HG03520 (cell line): ENCODE measurements around the gene TECPR2.
"Not testable (repeated sequence)": the region's sequence is repeated elsewhere in the genome, so short reads cannot be mapped to it uniquely, and the experiment has no call there.

Experiments
- ATAC-seq: cut with Tn5 transposase; IDR thresholded peaks from one replicate; pipeline ENCODE4 v1.9.1; 2021; ENCODE audit warnings: mild to moderate bottlenecking, moderate library complexity; ENCODE audit not compliant: unreplicated experiment

Gene TECPR2

DNA sequence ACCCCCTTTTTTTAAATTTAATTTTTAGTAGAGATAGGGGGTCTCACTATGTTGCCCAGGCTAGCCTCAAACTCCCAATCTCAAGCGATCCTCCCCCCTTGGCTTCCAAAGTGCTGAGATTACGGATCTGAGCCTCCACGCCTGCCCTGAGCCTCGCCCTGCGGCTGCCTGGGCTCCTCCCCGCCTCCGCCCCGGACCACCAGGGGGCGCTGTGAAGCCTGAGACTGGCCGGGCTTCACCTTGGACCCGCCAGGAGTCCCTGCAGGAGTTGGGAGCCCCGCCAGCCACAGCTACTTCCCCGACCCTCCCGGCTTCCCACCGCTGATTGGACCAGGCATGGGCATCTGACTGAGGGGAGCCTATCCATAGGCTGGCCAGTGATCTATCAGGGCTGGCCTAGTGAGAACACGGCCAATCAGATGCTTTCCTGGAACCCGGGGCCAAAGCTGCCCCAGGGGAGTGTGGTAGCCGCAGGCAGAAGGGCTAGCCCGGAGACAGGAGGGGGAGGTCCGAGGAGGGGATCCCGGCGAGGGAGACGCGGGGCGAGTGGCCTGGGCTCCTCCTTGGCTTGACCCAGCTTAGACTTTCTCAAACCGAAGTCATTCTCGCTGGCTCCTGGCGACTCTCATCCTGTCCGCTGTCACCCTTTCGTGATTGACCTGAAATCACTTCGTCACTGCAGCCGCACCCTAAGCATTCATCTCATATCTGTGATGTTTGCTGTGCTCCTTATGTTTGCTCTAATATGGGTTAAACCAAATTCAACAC lies 161.9 kb downstream of the TECPR2 start:
- peak; percentile 94 for ATAC-seq

DNA sequence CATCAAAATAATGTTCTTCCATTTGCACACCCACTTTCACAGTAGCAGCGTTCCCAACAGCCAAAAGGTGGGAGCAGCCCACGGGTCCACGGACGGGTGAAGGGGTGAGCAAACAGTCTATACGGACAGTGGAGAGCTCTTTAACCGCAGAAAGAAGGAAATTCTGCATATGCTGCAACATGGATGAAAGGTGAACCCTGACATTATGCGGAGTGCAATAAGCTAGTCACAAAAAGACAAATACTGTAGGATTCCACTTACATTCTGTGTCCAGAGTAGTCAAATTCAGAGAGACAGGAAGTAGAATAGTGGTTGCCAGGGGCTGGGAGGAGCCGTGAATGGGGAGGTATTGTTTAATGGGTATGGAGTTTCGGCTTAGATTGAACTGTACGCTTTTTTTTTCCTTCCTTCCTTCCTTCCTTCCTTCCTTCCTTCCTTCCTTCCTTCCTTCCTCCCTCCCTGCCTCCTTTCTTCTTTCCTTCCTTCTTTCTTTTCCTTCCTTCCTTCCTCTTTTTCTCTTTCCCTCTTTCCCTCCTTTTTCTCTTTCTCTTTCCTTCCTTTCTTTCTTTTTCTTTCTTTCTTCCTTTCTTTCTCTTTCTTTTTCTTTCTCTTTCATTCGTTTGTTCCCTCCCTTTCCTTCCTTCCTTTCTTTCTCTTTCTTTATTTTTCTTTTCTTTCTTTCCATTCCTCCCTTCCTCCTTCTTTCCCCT lies 162.6 kb downstream of the TECPR2 start:
- ATAC-seq = no peak

- no peak for ATAC-seq
Observed at GRCh38 chr14:102525929-102526497, 163.3 kb downstream of the TECPR2 start.

- ATAC-seq = no peak
Observed at GRCh38 chr14:102528431-102529170, 165.9 kb downstream of the TECPR2 start.

- ATAC-seq = no peak
Observed at GRCh38 chr14:102530828-102531478, 168.2 kb downstream of the TECPR2 start.

GRCh38 chr14:102532204-102532658 lies 169.5 kb downstream of the TECPR2 start:
- no peak for ATAC-seq

DNA sequence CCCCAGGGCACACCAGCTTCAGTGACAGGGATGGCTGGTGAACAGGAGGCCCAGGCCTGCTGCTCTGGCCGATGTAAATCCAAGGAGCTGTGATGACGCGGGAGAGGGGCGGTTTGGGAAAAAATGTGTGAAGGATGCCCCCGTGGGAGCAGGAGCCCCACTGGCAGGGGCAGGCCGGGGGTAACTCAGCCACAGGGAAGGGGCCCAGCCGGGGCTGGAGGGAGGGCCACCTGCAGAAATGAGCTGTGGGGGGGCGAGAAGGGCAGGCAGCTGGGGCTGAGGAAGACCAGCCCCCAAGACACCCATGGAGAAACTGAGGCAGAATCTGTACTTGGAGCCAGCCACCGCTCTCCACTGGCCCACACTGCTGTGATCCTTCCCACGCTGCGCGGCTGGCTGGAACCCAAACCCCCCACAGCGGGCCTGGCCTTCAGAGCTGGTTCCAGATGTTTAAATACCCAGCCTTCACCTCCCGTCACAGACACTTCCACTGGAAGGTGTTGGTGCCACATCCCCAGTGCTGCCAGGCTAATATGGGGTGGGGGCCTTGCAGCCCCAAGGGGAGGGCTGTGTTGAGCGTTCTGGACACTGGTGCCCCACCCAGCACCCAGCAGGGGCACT lies 175.3 kb downstream of the TECPR2 start:
- ATAC-seq = no peak

GRCh38 chr14:102538602-102539543 lies 176.1 kb downstream of the TECPR2 start:
- no peak for ATAC-seq

DNA sequence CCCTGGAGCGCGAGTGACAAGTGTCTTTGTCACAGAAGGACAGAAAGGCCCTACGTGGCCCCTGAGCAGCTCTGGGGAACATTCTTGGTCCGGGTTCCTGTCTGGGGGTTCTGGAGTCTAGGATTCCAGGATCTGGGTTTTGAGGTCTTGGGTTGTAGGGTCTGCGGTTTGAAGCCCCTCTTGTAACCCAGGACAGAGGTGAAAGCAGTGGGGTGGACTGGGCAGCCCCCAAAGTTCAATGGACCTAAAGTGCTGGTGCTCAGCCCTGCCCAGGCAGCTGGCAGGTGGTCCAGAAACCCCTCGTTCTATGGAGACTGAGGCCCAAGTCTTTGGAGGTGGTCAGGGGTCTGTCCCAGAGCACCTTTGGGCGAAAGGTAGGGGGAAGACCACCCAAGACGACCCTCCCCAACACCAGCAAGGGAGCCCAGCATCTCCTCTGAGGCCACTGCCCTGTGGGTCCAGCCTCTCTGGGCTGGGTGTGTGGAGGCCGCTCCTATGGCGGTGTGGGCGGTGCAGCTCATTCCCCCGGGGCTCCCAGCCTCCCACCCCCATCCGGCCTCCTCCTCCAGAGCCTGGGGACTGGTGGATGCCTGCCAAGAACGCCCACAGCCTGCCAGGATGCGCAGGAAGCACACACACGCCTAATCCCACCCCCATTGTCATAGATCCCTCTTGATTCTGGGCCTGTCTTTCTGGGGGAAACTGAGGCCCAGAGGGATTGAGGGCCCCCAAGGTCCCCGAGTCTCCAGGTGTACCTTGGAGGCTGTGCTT lies 177.0 kb downstream of the TECPR2 start:
- no peak for ATAC-seq

- no peak for ATAC-seq
Observed at GRCh38 chr14:102540315-102541028, 177.7 kb downstream of the TECPR2 start.

DNA sequence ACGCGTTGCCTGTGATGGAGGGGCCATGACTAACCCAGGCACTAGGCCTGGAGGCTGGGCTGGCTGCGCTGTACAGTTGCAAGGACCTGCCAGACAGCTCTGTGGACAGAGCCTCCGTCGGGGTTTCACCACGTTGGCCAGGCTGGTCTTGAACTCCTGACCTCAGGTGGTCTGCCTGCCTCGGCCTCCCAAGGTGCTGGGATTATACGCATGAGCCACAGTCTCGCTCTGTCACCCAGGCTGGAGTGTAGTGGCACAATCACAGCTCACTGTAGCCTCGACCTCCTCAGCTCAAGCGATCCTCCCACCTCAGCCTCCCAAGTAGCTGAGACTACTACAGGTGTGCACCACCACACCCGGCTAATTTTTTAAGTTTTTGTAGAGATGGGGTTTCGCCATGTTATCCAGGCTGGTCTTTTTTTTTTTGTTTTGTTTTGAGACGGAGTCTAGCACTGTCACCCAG lies 178.3 kb downstream of the TECPR2 start:
- not testable (repeated sequence) for ATAC-seq

- no peak for ATAC-seq
Observed at GRCh38 chr14:102541771-102542170, 179.0 kb downstream of the TECPR2 start.

GRCh38 chr14:102544046-102544746 lies 181.5 kb downstream of the TECPR2 start:
- no peak for ATAC-seq

GRCh38 chr14:102544747-102545460 lies 182.2 kb downstream of the TECPR2 start:
- ATAC-seq = no peak

GRCh38 chr14:102545461-102546265 lies 182.9 kb downstream of the TECPR2 start:
- no peak for ATAC-seq
